CD4-positive, alpha-beta T cell treated with Interleukin-17A for 1 hour (primary cell): ENCODE data around the gene PINK1.
A peak's percentile ranks its signal among the peaks of the same experiment; 100 is the strongest.
"Not testable (repeated sequence)": the region's sequence is repeated elsewhere in the genome, so short reads cannot be mapped to it uniquely, and the experiment has no call there.

Experiments used
- DNase-seq: peaks from one replicate; pipeline ENCODE4 v3.0.0-alpha.2; 2020

PINK1 gene

GRCh38 chr1:20648438-20648837 lies 15.2 kb downstream of the PINK1 start:
- DNase-seq = no peak

GRCh38 chr1:20648946-20649345 lies 15.7 kb downstream of the PINK1 start:
- no peak for DNase-seq

GRCh38 chr1:20652300-20652699 lies 19.0 kb downstream of the PINK1 start:
- no peak for DNase-seq

- DNase-seq = no peak
These were observed 20.9 kb downstream of the PINK1 start for GRCh38 chr1:20654104-20654690.

DNA sequence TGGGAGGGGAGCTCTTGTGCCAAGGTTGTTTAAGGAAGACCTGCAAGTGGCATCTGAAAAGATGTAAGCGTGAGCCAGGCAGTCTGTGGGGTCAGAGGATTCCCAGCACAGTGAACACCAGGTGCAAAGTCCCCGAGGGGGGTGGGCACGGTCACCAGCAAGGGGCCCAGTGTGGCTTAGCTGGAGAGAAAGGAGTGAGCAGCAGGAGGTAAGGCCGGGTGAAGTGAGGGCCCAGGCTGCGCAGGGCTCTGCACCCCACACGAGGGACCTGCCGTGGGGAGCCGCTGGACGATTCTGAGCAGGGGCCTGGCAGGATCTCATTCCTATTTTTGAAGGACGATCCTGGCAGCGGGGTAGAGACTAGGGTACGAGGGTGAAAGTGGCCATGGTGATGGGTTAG lies 23.8 kb downstream of the PINK1 start:
- DNase-seq = no peak

DNA sequence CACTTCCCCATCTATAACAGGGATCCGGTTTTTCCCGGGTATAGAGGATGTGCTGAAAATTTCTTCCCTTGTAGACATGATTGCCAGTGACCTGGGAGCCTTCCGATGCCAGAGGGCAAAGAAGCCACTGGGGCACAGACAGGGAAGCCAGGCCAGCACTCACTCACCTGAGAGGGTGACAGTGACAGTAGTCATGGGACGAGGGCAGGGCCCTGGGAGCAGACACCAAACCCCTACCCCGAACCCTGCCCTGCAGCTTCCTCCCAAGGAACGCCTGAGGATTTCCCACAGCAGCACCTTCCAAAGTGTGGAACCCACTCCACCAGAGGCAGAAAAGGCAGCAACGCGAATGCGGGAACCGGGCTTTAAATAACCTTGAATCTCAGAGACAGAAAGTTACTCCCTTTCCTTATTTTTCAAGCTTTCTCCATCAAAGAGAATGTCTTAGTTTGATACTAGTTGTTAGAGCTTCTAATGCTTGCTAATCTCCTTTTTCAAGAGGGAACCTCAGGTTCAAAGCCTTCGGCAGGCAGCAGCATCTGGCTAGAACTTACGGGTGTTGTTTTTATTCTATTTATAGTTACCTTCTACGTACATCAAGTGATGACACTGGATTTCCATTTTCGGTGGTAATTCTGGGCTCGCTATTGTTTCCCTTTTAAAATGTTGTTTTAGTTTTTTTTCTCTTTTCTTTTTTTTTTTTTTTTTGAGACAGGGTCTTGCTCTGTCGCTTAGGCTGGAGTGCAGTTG lies 25.1 kb downstream of the PINK1 start:
- DNase-seq = no peak

DNA sequence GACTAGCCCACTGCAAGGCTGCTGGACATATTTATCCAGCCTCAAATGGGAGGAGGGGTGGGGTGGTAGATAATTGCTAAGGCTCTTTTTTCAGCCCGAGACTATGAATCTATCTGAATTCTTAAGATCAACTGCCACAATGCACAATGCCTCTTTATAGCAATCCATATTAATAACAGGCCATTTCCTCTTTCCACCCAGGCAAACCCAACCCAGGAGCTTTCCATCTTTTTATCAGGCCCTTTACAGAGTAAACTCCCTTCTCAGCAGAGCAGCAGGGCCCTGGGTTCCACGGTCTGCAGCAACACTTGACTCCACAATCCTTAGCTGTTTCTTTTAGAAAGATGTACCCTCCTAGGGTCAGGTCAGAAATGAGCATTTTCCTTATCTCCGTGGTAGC lies 27.1 kb downstream of the PINK1 start:
- DNase-seq = no peak

- DNase-seq = peak; percentile 29
These were observed 27.6 kb downstream of the PINK1 start for GRCh38 chr1:20660847-20661206.

DNA sequence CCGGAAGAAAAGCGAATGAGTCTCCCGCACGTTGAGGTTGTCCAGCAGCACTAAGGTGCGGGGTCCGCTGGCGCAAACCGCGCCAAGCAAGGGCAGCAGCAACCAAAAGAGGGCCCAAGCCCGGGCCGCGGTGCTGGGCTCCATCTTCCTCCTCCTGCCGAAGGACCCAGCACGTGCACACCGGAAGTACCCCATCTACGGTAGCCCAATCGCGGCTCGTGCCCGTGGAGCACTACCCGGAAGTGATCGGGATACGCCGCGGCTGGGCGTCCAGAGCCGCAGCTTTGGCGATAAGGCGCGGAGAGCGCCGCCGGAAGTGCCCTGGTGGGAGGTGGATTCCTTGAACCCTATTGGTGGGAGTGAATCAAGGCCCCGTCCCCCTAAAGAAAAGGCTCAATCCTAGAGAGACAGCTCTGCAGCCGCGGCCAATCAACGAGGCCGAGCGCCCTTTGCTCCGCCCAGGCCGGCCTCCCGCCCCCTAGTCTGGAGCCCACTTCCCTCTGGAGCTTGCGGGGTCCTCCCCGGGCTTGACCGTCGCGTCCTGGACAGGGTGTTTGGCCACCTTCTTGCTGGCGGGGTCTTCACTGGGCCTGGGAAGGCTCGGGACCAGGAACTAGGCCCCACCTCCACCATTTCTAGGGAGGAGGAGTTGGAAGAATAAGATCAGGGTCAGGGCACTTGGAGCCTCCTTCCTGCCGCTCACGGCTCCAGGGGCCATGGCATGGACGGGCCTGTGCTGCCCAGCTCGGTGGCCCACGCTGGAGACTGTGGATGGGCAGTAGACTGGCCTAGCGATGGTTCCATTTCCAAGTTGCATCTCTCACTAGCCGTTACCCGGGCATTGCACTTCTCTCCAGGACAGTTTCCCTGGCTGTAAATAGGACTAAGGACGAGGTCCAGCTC lies 28.2 kb downstream of the PINK1 start, which contains the start of gene DDOST:
DDOST (minus strand) TSS at position 163 of the 903 bp plus-strand sequence; CDS start at position 144, 19 bp downstream.
- DNase-seq = peak; percentile 97

DNA sequence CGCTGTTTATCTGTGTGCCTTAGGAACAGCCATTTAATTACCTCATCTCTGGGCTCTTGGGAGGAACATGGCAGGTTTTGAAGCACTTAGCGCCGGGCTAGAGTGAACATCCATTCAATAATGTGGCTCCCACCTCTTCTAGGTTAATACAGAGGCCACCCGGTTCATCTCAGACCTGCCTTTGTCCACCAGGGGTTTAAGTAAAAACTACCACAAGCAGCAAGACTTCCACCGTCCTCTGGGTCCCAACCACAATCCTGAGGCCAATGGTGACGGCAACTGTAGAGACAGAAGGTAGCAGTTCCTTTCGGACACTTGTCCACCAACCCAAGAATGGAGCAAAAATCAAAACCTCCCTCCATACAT lies 28.8 kb downstream of the PINK1 start:
- no peak for DNase-seq

- DNase-seq = no peak
These were observed 30.1 kb downstream of the PINK1 start for GRCh38 chr1:20663365-20663764.

DNA sequence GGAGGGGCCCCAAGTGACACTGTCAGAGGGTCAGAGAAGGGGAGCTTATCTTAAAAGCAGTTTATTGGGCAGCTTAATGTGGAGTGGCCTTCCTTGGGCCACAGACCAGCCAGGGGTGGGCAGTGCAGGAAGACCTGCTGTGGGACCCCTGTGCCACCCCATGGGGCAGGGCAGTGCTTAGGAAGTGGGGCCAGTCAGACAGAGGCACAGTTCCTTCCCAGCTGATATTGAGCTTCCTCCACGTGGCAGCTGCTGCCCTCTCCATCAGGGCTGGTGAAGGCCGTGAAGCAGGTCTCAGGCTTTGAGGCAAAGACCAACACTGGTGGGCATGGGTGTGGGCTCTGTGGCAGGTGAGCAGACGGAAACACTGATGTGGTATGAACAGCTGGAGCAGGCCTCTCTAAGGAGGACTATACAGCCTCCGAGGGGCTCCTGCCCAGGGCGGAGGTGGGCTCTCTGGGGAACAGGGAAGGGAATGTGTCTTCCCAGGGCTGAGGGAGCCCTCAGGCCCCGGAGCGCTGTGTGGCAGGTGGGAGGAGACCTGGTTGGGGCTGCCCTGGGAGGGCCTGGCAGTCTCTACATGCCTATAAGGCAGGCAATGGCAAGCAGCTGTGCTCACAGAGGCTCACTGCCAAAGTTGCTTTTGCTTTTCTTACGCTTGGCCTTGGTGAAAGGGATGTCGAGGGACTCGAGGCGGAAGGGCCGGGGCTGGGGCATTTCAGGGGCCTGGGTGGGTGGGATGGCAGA lies 30.9 kb downstream of the PINK1 start:
- no peak for DNase-seq

- no peak for DNase-seq
These were observed 32.5 kb downstream of the PINK1 start for GRCh38 chr1:20665726-20666125.

GRCh38 chr1:20666146-20666545 lies 32.9 kb downstream of the PINK1 start:
- DNase-seq = no peak

GRCh38 chr1:20666804-20667203 lies 33.5 kb downstream of the PINK1 start:
- DNase-seq = no peak

DNA sequence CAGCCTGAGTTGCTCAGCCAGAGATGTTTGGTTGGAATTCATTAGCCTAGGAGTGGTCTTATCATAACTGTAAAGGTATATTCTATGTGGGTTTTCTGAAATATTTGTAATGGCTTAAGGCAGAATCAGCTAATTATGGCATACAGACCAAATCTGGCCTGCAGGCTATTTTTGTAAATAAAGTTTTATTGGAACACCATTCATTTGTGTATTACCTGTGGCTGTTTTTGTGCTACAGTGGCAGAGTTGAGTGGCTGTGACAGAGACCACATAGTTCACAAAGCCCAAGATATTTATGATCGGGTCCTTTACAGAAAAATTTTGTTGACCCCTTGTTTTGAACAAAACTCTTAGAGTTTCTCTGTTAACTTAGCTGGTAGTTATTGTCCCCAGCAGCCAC lies 35.3 kb downstream of the PINK1 start:
- DNase-seq = no peak

DNA sequence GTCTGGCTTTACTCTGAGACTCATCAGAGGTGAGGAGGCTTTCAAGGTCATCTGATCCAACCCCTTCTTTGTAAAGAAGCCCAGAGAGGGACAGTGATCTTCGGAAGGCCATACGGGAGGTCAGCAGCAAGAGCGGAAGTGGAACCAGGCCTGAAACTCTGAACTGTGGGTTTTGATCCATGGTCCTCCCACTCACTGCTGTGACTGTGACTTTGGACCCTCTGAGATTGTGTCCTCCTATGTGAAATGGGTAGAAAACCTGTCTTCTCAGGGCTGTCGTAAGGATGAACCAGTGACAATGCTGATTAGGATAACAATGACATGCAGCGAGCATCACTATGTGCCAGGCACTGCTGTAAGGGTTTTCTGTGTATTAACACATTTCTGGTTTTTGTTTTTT lies 37.7 kb downstream of the PINK1 start:
- no peak for DNase-seq

DNA sequence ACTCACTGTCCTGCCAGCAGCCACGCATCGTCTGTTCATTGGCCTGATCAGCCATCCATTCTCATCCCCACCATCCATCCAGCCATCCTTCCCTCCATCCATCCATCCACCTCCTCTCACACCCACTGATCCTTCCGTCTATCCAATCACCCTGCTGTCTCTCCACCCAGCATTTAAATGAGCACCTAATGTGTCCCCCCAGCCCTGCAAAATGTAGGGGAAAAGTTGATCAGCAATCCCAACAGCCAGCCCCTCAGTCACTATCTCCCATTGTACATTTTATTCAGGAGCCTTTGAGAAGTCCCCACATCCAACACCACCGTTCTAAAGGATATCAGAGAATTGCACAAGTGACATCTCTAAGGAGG lies 39.0 kb downstream of the PINK1 start:
- DNase-seq = no peak

DNA sequence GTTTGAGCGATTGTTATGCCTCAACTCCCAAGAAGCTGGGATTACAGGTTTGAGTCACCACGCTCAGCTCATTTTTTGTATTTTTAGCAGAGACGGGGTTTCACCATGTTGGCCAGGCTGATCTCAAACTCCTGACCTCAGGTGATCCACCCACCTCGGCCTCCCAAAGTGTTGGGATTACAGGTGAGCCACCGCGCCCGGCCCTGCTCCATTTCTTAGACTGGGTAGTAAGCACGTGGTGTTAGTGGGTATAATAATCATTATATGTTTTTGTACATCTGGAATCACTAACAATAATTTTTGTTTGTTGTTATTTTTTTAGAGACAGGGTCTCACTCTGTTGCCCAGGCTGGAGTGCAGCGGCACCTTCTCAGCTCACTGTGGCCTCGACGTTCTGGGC lies 40.4 kb downstream of the PINK1 start:
- DNase-seq = not testable (repeated sequence)

- no peak for DNase-seq
These were observed 45.3 kb downstream of the PINK1 start for GRCh38 chr1:20678599-20678998.

GRCh38 chr1:20680269-20680668 lies 47.0 kb downstream of the PINK1 start:
- DNase-seq = no peak

- DNase-seq = no peak
These were observed 48.7 kb downstream of the PINK1 start for GRCh38 chr1:20681999-20682398.

- DNase-seq = no peak
These were observed 49.4 kb downstream of the PINK1 start for GRCh38 chr1:20682571-20683236.
